ENCODE measurements around the gene TBC1D2. TPM values are rescaled to one million over a fixed set of nuclear protein-coding genes. Genes with fewer than 3 reads are reported as not detected.

Gene TBC1D2, protein sequence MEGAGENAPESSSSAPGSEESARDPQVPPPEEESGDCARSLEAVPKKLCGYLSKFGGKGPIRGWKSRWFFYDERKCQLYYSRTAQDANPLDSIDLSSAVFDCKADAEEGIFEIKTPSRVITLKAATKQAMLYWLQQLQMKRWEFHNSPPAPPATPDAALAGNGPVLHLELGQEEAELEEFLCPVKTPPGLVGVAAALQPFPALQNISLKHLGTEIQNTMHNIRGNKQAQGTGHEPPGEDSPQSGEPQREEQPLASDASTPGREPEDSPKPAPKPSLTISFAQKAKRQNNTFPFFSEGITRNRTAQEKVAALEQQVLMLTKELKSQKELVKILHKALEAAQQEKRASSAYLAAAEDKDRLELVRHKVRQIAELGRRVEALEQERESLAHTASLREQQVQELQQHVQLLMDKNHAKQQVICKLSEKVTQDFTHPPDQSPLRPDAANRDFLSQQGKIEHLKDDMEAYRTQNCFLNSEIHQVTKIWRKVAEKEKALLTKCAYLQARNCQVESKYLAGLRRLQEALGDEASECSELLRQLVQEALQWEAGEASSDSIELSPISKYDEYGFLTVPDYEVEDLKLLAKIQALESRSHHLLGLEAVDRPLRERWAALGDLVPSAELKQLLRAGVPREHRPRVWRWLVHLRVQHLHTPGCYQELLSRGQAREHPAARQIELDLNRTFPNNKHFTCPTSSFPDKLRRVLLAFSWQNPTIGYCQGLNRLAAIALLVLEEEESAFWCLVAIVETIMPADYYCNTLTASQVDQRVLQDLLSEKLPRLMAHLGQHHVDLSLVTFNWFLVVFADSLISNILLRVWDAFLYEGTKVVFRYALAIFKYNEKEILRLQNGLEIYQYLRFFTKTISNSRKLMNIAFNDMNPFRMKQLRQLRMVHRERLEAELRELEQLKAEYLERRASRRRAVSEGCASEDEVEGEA
- total RNA-seq: 17.6 and 25.4 TPM in 2 replicates

DNA sequence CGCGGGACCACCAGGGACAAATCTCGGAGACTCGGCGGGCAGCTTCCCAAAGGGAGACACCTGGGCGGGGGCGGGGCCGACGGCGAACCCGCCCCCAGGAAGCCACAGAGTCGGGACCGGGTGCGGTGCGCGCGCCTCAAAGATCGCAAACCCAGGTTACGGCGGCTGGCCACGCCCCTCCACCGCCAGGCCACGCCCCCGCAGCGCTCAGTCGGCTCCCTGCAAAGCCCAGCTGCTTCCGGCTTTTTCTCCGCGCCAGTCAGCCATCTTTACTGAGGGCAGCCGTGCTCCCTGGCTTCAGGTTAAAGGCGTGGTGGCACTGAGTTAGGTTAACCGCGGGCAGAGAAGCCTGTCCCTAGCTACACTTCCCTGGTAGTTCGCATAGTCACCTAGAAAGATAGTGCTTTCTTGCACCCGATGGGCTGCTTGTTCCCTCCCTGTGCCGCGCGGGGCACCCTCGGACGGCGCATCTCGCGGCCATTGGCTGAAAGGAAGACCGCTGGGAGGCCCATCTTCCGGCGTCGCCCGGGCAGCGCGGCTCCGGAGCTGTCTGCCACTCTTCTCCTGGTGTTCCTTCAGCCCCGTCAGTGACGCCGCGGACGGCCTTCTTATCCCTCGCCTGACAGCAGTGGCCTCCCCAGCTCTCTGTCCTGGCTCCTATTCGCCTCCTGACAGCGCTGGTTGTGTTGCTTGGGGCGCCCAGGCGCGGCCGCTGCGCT is at the start of gene TBC1D2:
TSS of gene TBC1D2 (minus strand) at position 72 of the 719 bp plus-strand sequence. CDS start 108 bp downstream, outside the sequence.

DNA sequence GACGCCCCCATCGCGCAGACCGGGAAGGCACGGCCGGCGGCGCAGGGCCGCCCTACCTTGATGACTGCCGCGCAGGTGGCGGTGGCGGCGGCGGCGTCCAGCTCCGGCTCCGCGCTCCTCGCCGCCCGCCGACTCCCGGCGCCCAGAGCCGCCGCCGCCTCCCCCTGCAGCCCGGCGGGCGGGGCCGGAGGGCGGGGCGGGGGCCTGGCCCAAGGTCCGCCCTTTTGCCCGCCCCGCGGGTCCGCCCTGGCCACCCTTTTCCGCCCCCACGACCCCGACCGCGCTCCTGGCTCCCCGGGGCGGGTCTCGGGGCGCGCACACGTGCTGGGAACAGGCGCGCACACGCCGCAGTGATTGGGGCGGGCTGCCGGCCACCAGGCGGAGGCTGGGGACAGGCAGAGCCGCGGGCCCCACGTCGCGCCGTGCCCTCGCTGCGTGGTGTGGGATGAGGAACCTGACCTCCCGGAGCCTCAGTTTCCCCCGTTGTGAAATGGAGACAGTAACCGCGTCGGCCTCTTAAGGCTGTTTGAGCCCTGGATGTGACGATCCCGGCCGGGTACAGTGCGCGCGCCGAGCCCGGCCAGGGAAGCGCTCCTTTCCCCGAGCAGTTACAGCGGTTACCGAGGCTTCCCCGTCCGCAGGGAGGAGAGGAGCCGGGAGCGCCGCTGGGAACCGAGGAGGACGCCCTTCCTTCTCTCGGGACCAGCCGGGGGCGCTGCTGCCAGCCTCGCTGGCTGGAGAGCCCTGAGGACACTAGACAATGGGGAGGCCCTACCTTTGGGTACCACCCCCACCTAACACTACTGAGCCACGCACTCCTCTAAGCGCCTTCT is 62.7 kb downstream of the TBC1D2 start, which contains the start of gene CORO2A:
TSS of gene CORO2A (minus strand) at position 135 of the 833 bp plus-strand sequence. CDS start 34,977 bp downstream, outside the sequence.

Other genes with a start within 250 kb of the TBC1D2 start
- 39.6 and 42.0 TPM in 2 replicates for gene NANS, start 198.9 kb downstream of the TBC1D2 start, total RNA-seq
- gene TRIM14, start 136.4 kb downstream of the TBC1D2 start, total RNA-seq: 2.6 and 7.3 TPM in 2 replicates
- 0.26 and 0.73 TPM in 2 replicates for gene CORO2A, start 63.0 kb downstream of the TBC1D2 start, total RNA-seq

Data from smooth muscle cell of the pulmonary artery (primary cell).